Liver (tissue), 9 donors: ENCODE measurements around the gene ATXN1. TPM values are rescaled to one million over a fixed set of nuclear protein-coding genes. Genes with fewer than 3 reads are reported as not detected.

ENCODE experiments used
- DNase-seq: peaks from one replicate; pipeline ENCODE4 v3.0.0-alpha.2; 2017; ENCODE audit warnings: low spot score
- H3K27ac ChIP-seq, 2 donors: one replicate each; pipeline ENCODE4 v1.7.0; 2013; ENCODE audit warnings: inconsistent platforms in 2 of 2, low read length in 2 of 2, control low read depth in 1 of 2, low read depth in 1 of 2, mild to moderate bottlenecking in 1 of 2
- H3K27me3 ChIP-seq, 4 donors: one replicate each; pipeline versions ENCODE4 v1.6.1 to v1.7.0; 2013; ENCODE audit warnings: low read length in 3 of 4, inconsistent platforms in 1 of 4, mild to moderate bottlenecking in 1 of 4, moderate library complexity in 1 of 4; ENCODE audit not compliant: control insufficient read depth in 4 of 4, insufficient read depth in 4 of 4
- H3K36me3 ChIP-seq, 4 donors: one replicate each; pipeline versions ENCODE4 v1.6.1 to v1.7.0; 2013; ENCODE audit warnings: low read length in 3 of 4, mild to moderate bottlenecking in 3 of 4, low read depth in 1 of 4, moderate library complexity in 1 of 4; ENCODE audit not compliant: control insufficient read depth in 4 of 4, insufficient read depth in 3 of 4
- H3K4me1 ChIP-seq, 4 donors: one replicate each; pipeline versions ENCODE4 v1.6.1 to v1.7.0; 2013; ENCODE audit warnings: low read length in 3 of 4, mild to moderate bottlenecking in 3 of 4, moderate library complexity in 1 of 4; ENCODE audit not compliant: control insufficient read depth in 4 of 4, insufficient read depth in 4 of 4
- H3K4me3 ChIP-seq, 3 donors: one replicate each; pipeline versions ENCODE4 v1.6.1 to v1.7.0; 2013; ENCODE audit warnings: low read length in 3 of 3, control low read depth in 1 of 3, low read depth in 1 of 3, mild to moderate bottlenecking in 1 of 3
- H3K9ac ChIP-seq, 2 donors: one replicate each; pipeline ENCODE4 v1.7.0; 2013; ENCODE audit warnings: low read length in 2 of 2, mild to moderate bottlenecking in 2 of 2, moderate library complexity in 2 of 2, control low read depth in 1 of 2, low read depth in 1 of 2
- H3K9me3 ChIP-seq, 4 donors: one replicate each; pipeline versions ENCODE4 v1.6.1 to v1.7.0; 2013; ENCODE audit warnings: low read length in 3 of 4; ENCODE audit not compliant: control insufficient read depth in 4 of 4
- CTCF ChIP-seq: fragments of 150-350 bp; IDR thresholded peaks from 2 replicates; pipeline ENCODE4 v1.5.1; 2017; ENCODE audit warnings: improper control_type of control experiment, low read depth, low read length; ENCODE audit not compliant: missing input control
- EGR1 ChIP-seq, 2 donors: IDR thresholded peaks; 2 replicates each; pipeline ENCODE4 v1.6.1; 2016 to 2018; ENCODE audit warnings: antibody characterized with exemption in 2 of 2, low read depth in 2 of 2
- FOXA1 ChIP-seq: IDR thresholded peaks from 2 replicates; pipeline ENCODE4 v1.6.1; 2016; ENCODE audit warnings: antibody characterized with exemption
- FOXA2 ChIP-seq: IDR thresholded peaks from 2 replicates; pipeline ENCODE4 v1.6.1; 2016; ENCODE audit warnings: antibody characterized with exemption
- GABPA ChIP-seq, 2 donors: IDR thresholded peaks in 1 of 2; conservative IDR thresholded peaks in 1 of 2; 2 replicates each; pipeline ENCODE4 v1.6.1; 2016; ENCODE audit warnings: antibody characterized with exemption in 2 of 2, mild to moderate bottlenecking in 1 of 2, moderate library complexity in 1 of 2
- HNF4A ChIP-seq, 2 donors: conservative IDR thresholded peaks; 2 replicates each; pipeline ENCODE4 v1.6.1; 2016; ENCODE audit warnings: antibody characterized with exemption in 2 of 2, mild to moderate bottlenecking in 2 of 2
- HNF4G ChIP-seq: IDR thresholded peaks from 2 replicates; pipeline ENCODE4 v1.6.1; 2016; ENCODE audit warnings: antibody characterized with exemption
- JUND ChIP-seq, 2 donors: IDR thresholded peaks; 2 replicates each; pipeline ENCODE4 v1.6.1; 2016; ENCODE audit warnings: antibody characterized with exemption in 2 of 2
- MAX ChIP-seq: IDR thresholded peaks from 2 replicates; pipeline ENCODE4 v1.6.1; 2016; ENCODE audit warnings: antibody characterized with exemption
- NR2F2 ChIP-seq: IDR thresholded peaks from 2 replicates; pipeline ENCODE4 v1.6.1; 2016; ENCODE audit warnings: antibody characterized with exemption
- RAD21 ChIP-seq, 2 donors: IDR thresholded peaks; 2 replicates each; pipeline ENCODE4 v1.6.1; 2016; ENCODE audit warnings: antibody characterized with exemption in 2 of 2, mild to moderate bottlenecking in 2 of 2
- REST ChIP-seq: IDR thresholded peaks from 2 replicates; pipeline ENCODE4 v1.6.1; 2016; ENCODE audit warnings: antibody characterized with exemption, mild to moderate bottlenecking
- RXRA ChIP-seq, 2 donors: IDR thresholded peaks; 2 replicates each; pipeline ENCODE4 v1.6.1; 2017 to 2018; ENCODE audit warnings: antibody characterized with exemption in 2 of 2, mild to moderate bottlenecking in 1 of 2
- SP1 ChIP-seq: IDR thresholded peaks from 2 replicates; pipeline ENCODE4 v1.6.1; 2018; ENCODE audit warnings: antibody characterized with exemption, mild to moderate bottlenecking
- TAF1 ChIP-seq: conservative IDR thresholded peaks from 2 replicates; pipeline ENCODE4 v1.6.1; 2016; ENCODE audit warnings: antibody characterized with exemption, mild to moderate bottlenecking
- YY1 ChIP-seq: IDR thresholded peaks from 2 replicates; pipeline ENCODE4 v1.6.1; 2016; ENCODE audit warnings: antibody characterized with exemption, mild to moderate bottlenecking
- ZBTB33 ChIP-seq: IDR thresholded peaks from 2 replicates; pipeline ENCODE4 v1.6.1; 2016; ENCODE audit warnings: antibody characterized with exemption
- WGBS: extraction: QIAGEN DNeasy Blood & Tissue Kit; methylation state at CpG from one replicate; pipeline ENCODE4 v1.1.7; 2013; 5-methylcytosine and 5-hydroxymethylcytosine counted together
- polyA plus RNA-seq, 2 donors: library from polyadenylated mRNA; stranded (reverse) in 1 of 2; unstranded in 1 of 2; fragments of 200-250 nt in 1 of 2; fragments of >200 nt in 1 of 2; fragmentation: Nextera tagmentation in 1 of 2; extraction: Ambion mirVana in 1 of 2; gene quantifications; one replicate each; pipeline versions ENCODE4 v1.2.1 to v1.2.3, GENCODE V29; 2013 to 2015
- total RNA-seq, 2 donors: library from RNA; depleted of rRNA; stranded (reverse); fragments of >200 nt; gene quantifications; one replicate each; pipeline ENCODE4 v1.2.3, GENCODE V29; 2014
- donor health status: healthy.
- donor health status: healthy.
- donor health status: healthy.
- donor health status: healthy.
- donor health status: healthy.

The ATXN1 gene
- total and polyA plus RNA-seq, 4 donors = 4.3 to 29.7 (median 8.2) TPM

- Histone ChIP-seq H3K27me3 (no peaks in the 10 kb centered on the region), H3K9ac (no peak overlapping the region), H3K9me3 (no peaks in the 10 kb centered on the region), H3K36me3 (peaks cover 0 to 2% (median 0%) of the 10 kb centered on the region in 4 donors), H3K4me3 (no peak overlapping the region), H3K27ac (no peak overlapping the region), H3K4me1 (no peaks in the 10 kb centered on the region)
- WGBS = 90% methylated on average over 2 of the region's 2 CpGs
- TF ChIP-seq HNF4G (no peak), YY1 (no peak), TAF1 (no peak), ZBTB33 (no peak), GABPA (IDR thresholded peaks at IDR 0.05 in 1 of 2, conservative IDR thresholded peaks at IDR 0.05 in 1 of 2) (no peak), MAX (no peak), NR2F2 (no peak), HNF4A (conservative IDR thresholded peaks at IDR 0.05) (no peak), EGR1 (IDR thresholded peaks at IDR 0.05; ENCODE audit: low read depth in 2 of 2) (no peak), FOXA2 (no peak), RAD21 (IDR thresholded peaks at IDR 0.05) (no peak), REST (no peak), RXRA (IDR thresholded peaks at IDR 0.05) (no peak), FOXA1 (no peak), JUND (IDR thresholded peaks at IDR 0.05) (no peak), SP1 (no peak), CTCF (no peak)
- no peak for DNase-seq
Observed at GRCh38 chr6:16510245-16510644, 251.0 kb downstream of the ATXN1 start.

- Histone ChIP-seq H3K4me1 (no peaks in the 10 kb centered on the region), H3K36me3 (peaks cover 0 to 2% (median 0%) of the 10 kb centered on the region in 4 donors), H3K9me3 (no peaks in the 10 kb centered on the region), H3K9ac (no peak overlapping the region), H3K27me3 (no peaks in the 10 kb centered on the region), H3K4me3 (no peak overlapping the region), H3K27ac (no peak overlapping the region)
- 94% methylated on average over 1 of the region's 1 CpG for WGBS
- DNase-seq = no peak
- TF ChIP-seq FOXA1 (no peak), CTCF (no peak), YY1 (no peak), NR2F2 (no peak), RXRA (IDR thresholded peaks at IDR 0.05) (no peak), HNF4A (conservative IDR thresholded peaks at IDR 0.05) (no peak), JUND (IDR thresholded peaks at IDR 0.05) (no peak), GABPA (IDR thresholded peaks at IDR 0.05 in 1 of 2, conservative IDR thresholded peaks at IDR 0.05 in 1 of 2) (no peak), ZBTB33 (no peak), SP1 (no peak)
Observed at GRCh38 chr6:16508959-16509358, 252.3 kb downstream of the ATXN1 start.
